WTC11 (cell line): ENCODE results near the gene NUP214.

Experiments used
- CTCF ChIP-seq: fragments of 200-600 bp; IDR thresholded peaks from 2 replicates; pipeline ENCODE4 v1.8.0; 2022; ENCODE audit warnings: antibody characterized with exemption
- FOXP4 ChIP-seq: sonication (generic); formaldehyde crosslinking; IDR thresholded peaks from 2 replicates; pipeline ENCODE4 v1.8.0; 2022; ENCODE audit warnings: mild to moderate bottlenecking, missing genetic modification reagents
- MAX ChIP-seq: sonication (generic); formaldehyde crosslinking; IDR thresholded peaks from 2 replicates; pipeline ENCODE4 v1.8.0; 2022; ENCODE audit warnings: mild to moderate bottlenecking, missing genetic modification reagents
- NFYB ChIP-seq: sonication (generic); formaldehyde crosslinking; conservative IDR thresholded peaks from 2 replicates; pipeline ENCODE4 v1.8.0; 2022; ENCODE audit warnings: low read depth, missing genetic modification reagents
- ZNF416 ChIP-seq: fragments of 250-450 bp; sonication (Bioruptor Pico); IDR thresholded peaks from 2 replicates; pipeline ENCODE4 v1.9.0; 2021; ENCODE audit warnings: mild to moderate bottlenecking, inconsistent platforms

GRCh38 chr9:131145245-131145644 lies 19.9 kb downstream of the NUP214 start:
- TF ChIP-seq CTCF = no peak
- no peak for TF ChIP-seq FOXP4 (CRISPR knock-in tag)
- TF ChIP-seq NFYB (CRISPR knock-in tag) = no peak
- TF ChIP-seq MAX = no peak
- TF ChIP-seq ZNF416 (CRISPR knock-in tag) = no peak
